CD4-positive, alpha-beta T cell (primary cell): Measurements from ENCODE around the gene CFAP61. TPM values are rescaled to one million over a fixed set of nuclear protein-coding genes. Genes with fewer than 3 reads are reported as not detected.

Source experiments
- ATAC-seq: fragments of 200-7000 bp; cut with Tn5 transposase; one replicate; pipeline ENCODE4 v1.10.0; 2022; ENCODE audit warnings: mild to moderate bottlenecking; ENCODE audit not compliant: poor library complexity
- CTCF ChIA-PET: fragments of 350-600 bp; sonication (Branson Sonifier 250); formaldehyde crosslinking; loops from one replicate; lab custom pipeline; 2021; ENCODE audit warnings: antibody characterized with exemption, inconsistent platforms; lab: Charles Lee
- POLR2A ChIA-PET: fragments of 350-600 bp; sonication (Branson Sonifier 250); formaldehyde crosslinking; loops from one replicate; lab custom pipeline; 2021; ENCODE audit warnings: antibody characterized with exemption, inconsistent platforms; lab: Charles Lee
- DNase-seq, 14 experiments: peaks; one replicate each; pipeline ENCODE4 v3.0.0-alpha.2; 2013 to 2020; ENCODE audit warnings: mixed read lengths in 2 of 14
- H3K27ac ChIP-seq, 2 donors: one replicate each; pipeline versions ENCODE4 v1.5.1 to v1.7.0; 2013; ENCODE audit warnings: low read length in 2 of 2, low read depth in 1 of 2, mild to moderate bottlenecking in 1 of 2
- H3K27me3 ChIP-seq, 2 experiments: 1 replicate in 1 of 2; 2 replicates in 1 of 2; pipeline versions ENCODE4 v1.6.1 to v1.7.0; 2013; ENCODE audit warnings: low read length in 2 of 2, control low read depth in 1 of 2, mild to moderate bottlenecking in 1 of 2, moderate library complexity in 1 of 2; ENCODE audit not compliant: insufficient read depth in 2 of 2, control insufficient read depth in 1 of 2
- H3K36me3 ChIP-seq: one replicate; pipeline ENCODE4 v1.6.1; 2013; ENCODE audit warnings: low read length, control low read depth; ENCODE audit not compliant: insufficient read depth
- H3K4me1 ChIP-seq: one replicate; pipeline ENCODE4 v1.6.1; 2013; ENCODE audit warnings: low read length, control low read depth; ENCODE audit not compliant: insufficient read depth
- H3K4me3 ChIP-seq: one replicate; pipeline ENCODE4 v1.5.1; 2013; ENCODE audit warnings: mild to moderate bottlenecking, low read length, moderate library complexity
- H3K9me3 ChIP-seq, 2 experiments: 1 replicate in 1 of 2; 2 replicates in 1 of 2; pipeline versions ENCODE4 v1.6.1 to v1.7.0; 2013; ENCODE audit warnings: low read length in 2 of 2, mild to moderate bottlenecking in 2 of 2, control low read depth in 1 of 2, moderate library complexity in 1 of 2; ENCODE audit not compliant: control insufficient read depth in 1 of 2, insufficient read depth in 1 of 2
- H3K27ac Mint-ChIP-seq: one replicate; pipeline ENCODE4 v1.8.0; 2020; ENCODE audit warnings: mixed read lengths
- H3K27me3 Mint-ChIP-seq: one replicate; pipeline ENCODE4 v1.8.0; 2021; ENCODE audit warnings: mixed read lengths
- H3K36me3 Mint-ChIP-seq: one replicate; pipeline ENCODE4 v1.8.0; 2021; ENCODE audit warnings: low read depth, mixed read lengths
- H3K4me1 Mint-ChIP-seq: one replicate; pipeline ENCODE4 v1.8.0; 2021; ENCODE audit warnings: low read depth, mixed read lengths
- H3K4me3 Mint-ChIP-seq: one replicate; pipeline ENCODE4 v1.8.0; 2020; ENCODE audit warnings: mild to moderate bottlenecking, mixed read lengths
- H3K9me3 Mint-ChIP-seq: one replicate; pipeline ENCODE4 v1.8.0; 2020; ENCODE audit warnings: mixed read lengths
- CTCF ChIP-seq: fragments of 200-600 bp; IDR thresholded peaks from one replicate; pipeline ENCODE4 v1.8.0; 2022; ENCODE audit warnings: antibody characterized with exemption, mild to moderate bottlenecking
- intact Hi-C, 2 experiments: fragments of 100-400 bp; cut with DNase I in 1 of 2; cut with micrococcal nuclease in 1 of 2; formaldehyde crosslinking; loops; one replicate each; pipeline versions ENCODE4 v1.15.1 to v1.9.0; 2023 to 2025; cut with DNase I, micrococcal nuclease
- total RNA-seq, 174 experiments: library from RNA in 2 of 174; stranded (reverse) in 2 of 174; gene quantifications; one replicate each; pipeline ENCODE4 v1.2.3 and lab custom pipeline; 2021 to 2026

The CFAP61 gene
- total RNA-seq, 2 experiments from 2014 or later = not detected

- H3K9me3 ChIP-seq = no peaks in the 10 kb centered on the region
- no peak overlapping the region for H3K4me3 Mint-ChIP-seq
- peaks cover 7% of the 10 kb centered on the region for H3K36me3 ChIP-seq
- intact Hi-C loops = no loop called here
- ChIA-PET CTCF (interaction anchor here (0.8 kb wide), 1 partner anchor 15 kb away, joined by 3 read pairs; no protein-coding TSS in a partner anchor), POLR2A (no interaction called here)
- no peak overlapping the region for H3K27ac ChIP-seq
- H3K36me3 Mint-ChIP-seq = peaks cover 44% of the 10 kb centered on the region
- no peaks in the 10 kb centered on the region for H3K4me1 ChIP-seq
- no peaks in the 10 kb centered on the region for H3K4me1 Mint-ChIP-seq
- no peak for TF ChIP-seq CTCF
- H3K27me3 ChIP-seq = no peaks in the 10 kb centered on the region
- no peaks in the 10 kb centered on the region for H3K9me3 Mint-ChIP-seq
- H3K27ac Mint-ChIP-seq = no peak overlapping the region
- no peak overlapping the region for H3K4me3 ChIP-seq
- H3K27me3 Mint-ChIP-seq = no peaks in the 10 kb centered on the region
- no peak for ATAC-seq
- no peak for DNase-seq
Observed at GRCh38 chr20:20409331-20409730, 357.0 kb downstream of the CFAP61 start.

Other genes starting within 250 kb of the CFAP61 start
- 10 to 100 TPM; 18.8 to 18.9 TPM for gene NAA20, start 35.2 kb upstream of the CFAP61 start, total RNA-seq
- 10 to 100 TPM; 24.3 to 26.1 TPM for gene CRNKL1, start 66 bp upstream of the CFAP61 start, total RNA-seq